Neural progenitor cell (in vitro differentiated cells): ENCODE results near the gene VWF. TPM values are rescaled to one million over a fixed set of nuclear protein-coding genes. Genes with fewer than 3 reads are reported as not detected.

ENCODE experiments used
- DNase-seq: peaks from one replicate; pipeline ENCODE4 v3.0.0-alpha.2; 2016; ENCODE audit warnings: low spot score
- H2AFZ ChIP-seq: fragments of 200-600 bp; sonication (generic); replicated peaks from 2 replicates; pipeline ENCODE4 v1.6.1; 2016; ENCODE audit warnings: antibody characterized with exemption
- H3F3A ChIP-seq: fragments of 200-600 bp; sonication (generic); 2 replicates; pipeline ENCODE4 v1.6.1; 2016; ENCODE audit warnings: antibody characterized with exemption, low read depth
- H3K27ac ChIP-seq: fragments of 200-600 bp; sonication (generic); 2 replicates; pipeline ENCODE4 v1.5.1; 2016; ENCODE audit warnings: mild to moderate bottlenecking
- H3K27me3 ChIP-seq: fragments of 200-600 bp; sonication (generic); 2 replicates; pipeline ENCODE4 v1.6.1; 2016; ENCODE audit warnings: mild to moderate bottlenecking, moderate library complexity
- H3K36me3 ChIP-seq: fragments of 200-600 bp; sonication (generic); 2 replicates; pipeline ENCODE4 v1.5.1; 2016
- H3K4me1 ChIP-seq: fragments of 200-600 bp; sonication (generic); 2 replicates; pipeline ENCODE4 v1.6.1; 2016; ENCODE audit warnings: mixed run types
- H3K4me2 ChIP-seq: fragments of 200-600 bp; sonication (generic); 2 replicates; pipeline ENCODE4 v1.6.1; 2016
- H3K4me3 ChIP-seq: fragments of 200-600 bp; sonication (generic); 2 replicates; pipeline ENCODE4 v1.5.1; 2016
- H3K79me2 ChIP-seq: fragments of 200-600 bp; sonication (generic); 2 replicates; pipeline ENCODE4 v1.6.1; 2016; ENCODE audit warnings: low read depth
- H3K9ac ChIP-seq: fragments of 200-600 bp; sonication (generic); 2 replicates; pipeline ENCODE4 v1.6.1; 2016
- H3K9me3 ChIP-seq: fragments of 200-600 bp; sonication (generic); 2 replicates; pipeline ENCODE4 v1.5.1; 2016; ENCODE audit warnings: low read depth
- H4K20me1 ChIP-seq: fragments of 200-600 bp; sonication (generic); 2 replicates; pipeline ENCODE4 v1.6.1; 2016; ENCODE audit warnings: low read depth
- H3K27ac Mint-ChIP-seq: 3 replicates; pipeline ENCODE4 v1.8.0; 2021; ENCODE audit warnings: mixed read lengths
- H3K27me3 Mint-ChIP-seq: 2 replicates; pipeline ENCODE4 v1.8.0; 2022; ENCODE audit warnings: low read depth, mild to moderate bottlenecking, inconsistent platforms, moderate library complexity, mixed read lengths; ENCODE audit not compliant: insufficient read depth
- H3K36me3 Mint-ChIP-seq: 3 replicates; pipeline ENCODE4 v1.8.0; 2021; ENCODE audit warnings: mixed read lengths
- H3K4me1 Mint-ChIP-seq: 3 replicates; pipeline ENCODE4 v1.8.0; 2021; ENCODE audit warnings: mixed read lengths
- H3K4me3 Mint-ChIP-seq: 3 replicates; pipeline ENCODE4 v1.8.0; 2021; ENCODE audit warnings: mild to moderate bottlenecking, moderate library complexity, mixed read lengths
- H3K9me3 Mint-ChIP-seq: 3 replicates; pipeline ENCODE4 v1.8.0; 2020; ENCODE audit warnings: mixed read lengths
- EZH2 ChIP-seq: fragments of 200-600 bp; sonication (generic); IDR thresholded peaks from 2 replicates; pipeline ENCODE4 v1.6.1; 2017; ENCODE audit warnings: antibody characterized with exemption, mild to moderate bottlenecking, moderate library complexity
- EZH2phosphoT487 ChIP-seq: fragments of 200-600 bp; sonication (generic); IDR thresholded peaks from 2 replicates; pipeline ENCODE4 v1.6.1; 2017; ENCODE audit warnings: antibody characterized with exemption
- total RNA-seq: library from RNA; depleted of rRNA; stranded (reverse); fragments of >200 nt; gene quantifications from 2 replicates; pipeline ENCODE4 v1.2.3, GENCODE V29; 2015; ENCODE audit warnings: low replicate concordance
- TF ChIP-seq, protein P1 (sequence below): fragments of 200-600 bp; sonication (generic); IDR thresholded peaks from 2 replicates; pipeline ENCODE4 v1.5.1; 2017; ENCODE audit warnings: antibody characterized with exemption, mild to moderate bottlenecking

Gene VWF
- total RNA-seq, 1 donor from 2014 or later: 8.0 TPM

DNA sequence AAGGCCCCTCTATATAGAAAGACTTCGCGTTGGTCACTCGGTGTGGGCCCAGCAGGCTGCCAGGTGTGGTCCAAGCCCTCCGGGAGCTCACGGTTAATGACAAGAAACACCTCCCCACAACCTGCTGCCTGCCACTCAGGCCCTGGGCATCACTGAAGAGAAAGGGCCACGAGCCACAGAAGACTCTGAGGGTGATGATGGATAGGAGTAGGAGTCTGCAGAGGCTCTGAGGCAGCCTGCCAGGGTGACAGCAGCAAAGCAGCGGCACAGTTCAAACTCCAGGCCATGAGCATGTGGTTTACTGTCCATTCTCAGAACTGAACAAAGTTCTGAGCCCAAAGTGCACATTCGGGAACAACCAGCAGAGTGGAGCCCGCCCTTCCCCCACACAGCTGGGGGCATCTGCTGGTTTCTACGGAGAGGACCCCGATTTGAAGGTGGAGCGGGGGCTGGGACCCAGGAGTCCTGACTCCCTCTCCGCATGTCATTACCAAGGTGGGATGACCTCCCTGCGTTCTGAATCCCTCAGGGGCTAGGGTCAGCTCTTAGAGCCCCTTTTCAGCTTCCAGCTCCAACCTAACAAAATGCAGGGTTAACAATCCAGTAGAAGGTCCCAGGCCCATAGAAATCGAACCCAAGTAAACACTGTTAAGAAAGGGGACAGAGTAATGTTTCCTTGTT, 65.8 kb downstream of the VWF start:
- peaks cover 48% of the 10 kb centered on the region for H3K4me1 Mint-ChIP-seq
- no peak overlapping the region for H2AFZ ChIP-seq
- no peak overlapping the region for H3K4me3 ChIP-seq
- H3K36me3 ChIP-seq: no peaks in the 10 kb centered on the region
- H3K4me1 ChIP-seq: peaks cover 6% of the 10 kb centered on the region
- peaks cover 4% of the 10 kb centered on the region for H3K27me3 ChIP-seq
- no peak overlapping the region for H3K4me2 ChIP-seq
- TF ChIP-seq EZH2 (no peak), EZH2phosphoT487 (no peak)
- TF ChIP-seq, protein P1, sequence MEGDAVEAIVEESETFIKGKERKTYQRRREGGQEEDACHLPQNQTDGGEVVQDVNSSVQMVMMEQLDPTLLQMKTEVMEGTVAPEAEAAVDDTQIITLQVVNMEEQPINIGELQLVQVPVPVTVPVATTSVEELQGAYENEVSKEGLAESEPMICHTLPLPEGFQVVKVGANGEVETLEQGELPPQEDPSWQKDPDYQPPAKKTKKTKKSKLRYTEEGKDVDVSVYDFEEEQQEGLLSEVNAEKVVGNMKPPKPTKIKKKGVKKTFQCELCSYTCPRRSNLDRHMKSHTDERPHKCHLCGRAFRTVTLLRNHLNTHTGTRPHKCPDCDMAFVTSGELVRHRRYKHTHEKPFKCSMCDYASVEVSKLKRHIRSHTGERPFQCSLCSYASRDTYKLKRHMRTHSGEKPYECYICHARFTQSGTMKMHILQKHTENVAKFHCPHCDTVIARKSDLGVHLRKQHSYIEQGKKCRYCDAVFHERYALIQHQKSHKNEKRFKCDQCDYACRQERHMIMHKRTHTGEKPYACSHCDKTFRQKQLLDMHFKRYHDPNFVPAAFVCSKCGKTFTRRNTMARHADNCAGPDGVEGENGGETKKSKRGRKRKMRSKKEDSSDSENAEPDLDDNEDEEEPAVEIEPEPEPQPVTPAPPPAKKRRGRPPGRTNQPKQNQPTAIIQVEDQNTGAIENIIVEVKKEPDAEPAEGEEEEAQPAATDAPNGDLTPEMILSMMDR: no peak
- no peak overlapping the region for H3K4me3 Mint-ChIP-seq
- H3K9me3 Mint-ChIP-seq: no peaks in the 10 kb centered on the region
- H3K27ac Mint-ChIP-seq: no peak overlapping the region
- H3K9ac ChIP-seq: no peak overlapping the region
- no peaks in the 10 kb centered on the region for H3K36me3 Mint-ChIP-seq
- H3F3A ChIP-seq: peaks cover 11% of the 10 kb centered on the region
- H3K9me3 ChIP-seq: no peaks in the 10 kb centered on the region
- peaks cover 23% of the 10 kb centered on the region for H3K27me3 Mint-ChIP-seq
- H3K27ac ChIP-seq: no peak overlapping the region
- H3K79me2 ChIP-seq: no peaks in the 10 kb centered on the region
- no peak for DNase-seq
- H4K20me1 ChIP-seq: no peaks in the 10 kb centered on the region

DNA sequence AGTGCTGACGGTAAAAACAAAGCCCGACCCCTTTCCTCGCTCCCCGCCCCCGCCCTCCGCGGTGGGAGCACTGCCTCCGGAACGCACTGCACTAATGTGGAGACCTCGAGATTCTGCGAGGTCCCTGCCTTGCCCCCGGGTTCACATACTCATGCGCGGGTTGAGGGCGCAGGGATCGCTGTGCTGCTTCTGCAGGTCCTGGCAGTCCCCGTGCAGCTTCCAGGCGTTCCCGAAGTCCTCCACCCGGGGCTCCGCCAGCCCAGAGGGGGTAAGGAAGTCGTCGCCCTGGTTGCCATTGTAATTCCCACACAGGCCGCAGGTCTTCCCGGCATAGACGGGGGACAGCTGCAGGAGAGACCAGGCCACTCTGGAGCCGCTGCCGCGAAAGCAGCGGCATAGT, 66.8 kb downstream of the VWF start:
- peaks cover 6% of the 10 kb centered on the region for H3K4me1 ChIP-seq
- peaks cover 4% of the 10 kb centered on the region for H3K27me3 ChIP-seq
- H3K4me3 ChIP-seq: peak overlapping the region; percentile 39
- Mint-ChIP-seq H3K36me3 (no peaks in the 10 kb centered on the region), H3K4me3 (peak overlapping the region; percentile 68), H3K4me1 (peaks cover 47% of the 10 kb centered on the region), H3K9me3 (no peaks in the 10 kb centered on the region), H3K27me3 (peaks cover 23% of the 10 kb centered on the region), H3K27ac (peak overlapping the region; percentile 50)
- H3K79me2 ChIP-seq: no peaks in the 10 kb centered on the region
- H3F3A ChIP-seq: peaks cover 11% of the 10 kb centered on the region
- H4K20me1 ChIP-seq: no peaks in the 10 kb centered on the region
- H3K27ac ChIP-seq: no peak overlapping the region
- no peak overlapping the region for H3K9ac ChIP-seq
- H3K9me3 ChIP-seq: no peaks in the 10 kb centered on the region
- peak; percentile 84 for DNase-seq
- peak overlapping the region; percentile 72 for H3K4me2 ChIP-seq
- H2AFZ ChIP-seq: peak overlapping the region; percentile 96
- H3K36me3 ChIP-seq: no peaks in the 10 kb centered on the region
- TF ChIP-seq, protein P1: peak; percentile 48
- TF ChIP-seq EZH2phosphoT487: no peak

DNA sequence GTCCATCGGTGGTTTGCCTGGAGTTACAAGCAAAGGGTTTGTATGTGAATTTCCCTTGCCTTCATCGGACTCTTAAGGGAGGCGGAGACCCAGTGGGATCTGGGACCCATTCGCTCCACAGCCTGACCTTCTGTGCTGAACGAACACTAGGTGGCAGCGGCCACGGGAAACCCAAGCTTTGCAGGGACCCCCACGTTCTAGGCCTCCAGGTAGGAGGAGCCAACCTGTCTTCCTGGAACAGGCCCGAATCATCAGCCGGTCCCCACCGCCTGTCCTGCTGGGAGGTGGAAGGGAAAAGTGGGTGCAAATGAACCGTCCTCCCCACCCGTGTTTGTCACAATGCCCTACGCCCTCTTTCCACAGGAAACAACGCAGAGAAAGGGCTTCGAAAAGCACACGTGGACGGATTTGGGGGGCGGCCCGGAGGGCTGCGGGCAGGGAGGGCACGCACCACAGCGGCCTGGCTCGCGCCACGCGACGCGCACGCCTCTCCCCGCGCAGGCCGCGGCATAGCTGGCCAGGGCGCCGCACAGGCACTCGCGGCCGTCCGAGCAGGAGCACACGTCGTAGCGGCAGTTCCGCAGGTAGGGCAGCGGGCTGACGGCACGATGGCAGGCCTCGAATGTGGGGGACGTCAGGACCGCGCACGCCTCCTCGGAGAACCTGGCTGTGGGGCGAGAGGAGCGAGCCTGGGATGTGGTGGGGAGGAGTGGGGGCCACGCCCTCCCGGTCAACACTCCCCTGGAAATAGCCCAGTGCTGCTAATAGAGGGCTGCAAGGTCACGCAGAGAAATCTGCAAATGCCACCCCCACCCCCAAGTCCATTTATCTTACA, 67.8 kb downstream of the VWF start:
- Histone ChIP-seq H3F3A (peaks cover 11% of the 10 kb centered on the region), H3K4me1 (peaks cover 6% of the 10 kb centered on the region), H2AFZ (peak overlapping the region; percentile 62), H3K36me3 (no peaks in the 10 kb centered on the region), H3K4me2 (peak overlapping the region; percentile 72), H4K20me1 (no peaks in the 10 kb centered on the region), H3K4me3 (no peak overlapping the region), H3K9me3 (no peaks in the 10 kb centered on the region), H3K27ac (no peak overlapping the region), H3K79me2 (no peaks in the 10 kb centered on the region), H3K9ac (no peak overlapping the region), H3K27me3 (peaks cover 4% of the 10 kb centered on the region)
- H3K36me3 Mint-ChIP-seq: no peaks in the 10 kb centered on the region
- H3K27ac Mint-ChIP-seq: no peak overlapping the region
- peak; percentile 67 for DNase-seq
- H3K4me3 Mint-ChIP-seq: no peak overlapping the region
- H3K27me3 Mint-ChIP-seq: peaks cover 25% of the 10 kb centered on the region
- H3K4me1 Mint-ChIP-seq: peaks cover 43% of the 10 kb centered on the region
- H3K9me3 Mint-ChIP-seq: peaks cover 2% of the 10 kb centered on the region
- TF ChIP-seq, protein P1: peak; percentile 51
- TF ChIP-seq EZH2phosphoT487 (no peak), EZH2 (no peak)
